Stimulated activated CD4-positive, alpha-beta T cell treated with anti-CD3 and anti-CD28 coated beads, Interleukin-1b, Interleukin-23, amount 100 ng/mL, for 4 hours (primary cell): Measurements from ENCODE around the gene MS4A14.
"Not testable (repeated sequence)": the region's sequence is repeated elsewhere in the genome, so short reads cannot be mapped to it uniquely, and the experiment has no call there.

Experiments used
- DNase-seq, 2 donors: peaks; one replicate each; pipeline ENCODE4 v3.0.0-alpha.2; 2020; ENCODE audit warnings: low read depth in 2 of 2

MS4A14 gene

GRCh38 chr11:60389279-60389910, 6.9 kb upstream of the MS4A14 start:
- DNase-seq, result no peak

DNA sequence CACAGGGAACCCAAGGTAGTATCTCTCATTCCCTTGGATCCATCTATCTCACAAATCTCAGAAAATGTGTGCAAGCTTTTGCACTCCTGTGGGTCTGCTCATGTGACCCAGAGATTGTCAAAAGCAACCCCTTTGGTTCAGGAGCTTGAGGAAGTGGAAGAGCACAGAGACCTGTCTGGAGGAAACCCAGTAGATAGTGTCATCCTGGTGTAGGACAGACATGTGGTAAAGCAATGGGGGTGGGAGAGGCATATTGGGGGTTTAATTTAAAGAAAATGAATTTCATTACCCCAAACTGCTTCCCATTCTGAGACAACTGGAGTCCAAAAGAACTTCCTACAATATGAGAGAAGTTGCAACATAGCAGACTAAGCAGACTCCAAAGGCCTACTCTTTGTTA, 5.8 kb upstream of the MS4A14 start:
- DNase-seq, result no peak

DNA sequence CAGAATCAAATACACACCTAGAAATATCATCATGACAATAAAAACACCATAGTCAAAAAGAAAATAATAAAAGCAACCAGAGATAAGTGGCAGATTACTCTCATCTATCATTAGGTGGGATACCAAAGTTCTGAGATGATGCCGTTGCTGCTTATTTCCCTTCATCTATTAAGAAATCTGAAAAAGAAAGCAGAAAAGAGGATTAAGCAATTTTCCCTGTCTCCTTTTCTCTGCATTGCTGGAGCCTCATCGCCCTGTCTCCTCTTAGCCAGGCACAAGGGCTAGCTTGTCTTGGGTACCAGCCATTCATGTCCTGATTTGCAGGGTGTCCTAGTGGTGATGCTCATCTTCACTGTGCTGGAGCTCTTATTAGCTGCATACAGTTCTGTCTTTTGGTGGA, 3.9 kb upstream of the MS4A14 start:
- DNase-seq, result no peak

- DNase-seq, result no peak
Observed at GRCh38 chr11:60393016-60393415, 3.2 kb upstream of the MS4A14 start.

- no peak for DNase-seq
Observed at GRCh38 chr11:60394666-60395380, 1.4 kb upstream of the MS4A14 start.

- no peak for DNase-seq
Observed at GRCh38 chr11:60396799-60397198, 540 bp downstream of the MS4A14 start.

DNA sequence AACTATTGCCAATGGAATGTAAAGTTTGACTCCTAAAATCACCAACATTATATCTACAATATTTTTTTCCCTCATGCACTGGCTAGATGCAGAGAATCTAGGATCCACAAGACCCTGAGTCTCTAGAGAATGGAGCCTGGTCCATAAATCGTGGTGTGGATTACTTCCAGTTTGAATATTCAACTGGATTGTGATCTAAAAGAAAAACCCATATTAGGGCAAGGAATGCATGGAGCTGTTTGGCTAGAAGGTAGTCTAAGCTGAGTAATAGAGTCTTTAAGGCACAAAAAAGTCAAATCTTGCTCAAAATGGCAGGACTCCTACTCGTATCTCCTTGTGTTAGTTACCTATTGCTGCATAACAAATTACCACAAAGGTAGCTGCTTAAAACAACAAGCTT, 23.8 kb downstream of the MS4A14 start:
- DNase-seq, result no peak

- no peak for DNase-seq
Observed at GRCh38 chr11:60422609-60423008, 26.4 kb downstream of the MS4A14 start.

GRCh38 chr11:60428517-60428916, 32.3 kb downstream of the MS4A14 start:
- no peak for DNase-seq

- DNase-seq, result no peak
Observed at GRCh38 chr11:60429272-60429671, 33.0 kb downstream of the MS4A14 start, which contains the start of gene MS4A5. MS4A5 (plus strand) TSS chr11:60429572; CDS start chr11:60429675, 103 bp downstream.

- DNase-seq, result no peak
Observed at GRCh38 chr11:60431251-60431650, 35.0 kb downstream of the MS4A14 start.

GRCh38 chr11:60433401-60433800, 37.1 kb downstream of the MS4A14 start:
- no peak for DNase-seq

- DNase-seq, result no peak
Observed at GRCh38 chr11:60447070-60447469, 50.8 kb downstream of the MS4A14 start.

DNA sequence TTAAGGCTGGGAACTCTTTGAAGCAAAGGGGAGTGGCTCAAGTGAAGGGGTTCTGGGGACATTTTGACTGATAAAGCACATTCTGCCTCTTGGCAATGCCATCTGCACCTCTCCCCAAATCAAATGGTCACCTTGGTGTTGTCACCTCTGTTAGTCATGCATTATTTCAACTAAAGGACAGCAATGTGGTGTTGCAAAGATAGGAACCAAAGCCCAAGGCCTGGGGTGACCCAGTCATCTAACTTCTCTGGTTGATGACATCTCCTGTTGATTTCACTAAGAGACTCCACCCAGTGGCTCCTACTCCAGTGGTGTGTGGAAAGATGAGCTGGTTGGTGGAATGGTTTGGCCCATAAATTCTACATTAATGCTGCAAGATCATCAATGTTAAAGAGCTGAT, 51.6 kb downstream of the MS4A14 start:
- DNase-seq, result no peak

GRCh38 chr11:60451185-60451584, 54.9 kb downstream of the MS4A14 start:
- not testable (repeated sequence) for DNase-seq

DNA sequence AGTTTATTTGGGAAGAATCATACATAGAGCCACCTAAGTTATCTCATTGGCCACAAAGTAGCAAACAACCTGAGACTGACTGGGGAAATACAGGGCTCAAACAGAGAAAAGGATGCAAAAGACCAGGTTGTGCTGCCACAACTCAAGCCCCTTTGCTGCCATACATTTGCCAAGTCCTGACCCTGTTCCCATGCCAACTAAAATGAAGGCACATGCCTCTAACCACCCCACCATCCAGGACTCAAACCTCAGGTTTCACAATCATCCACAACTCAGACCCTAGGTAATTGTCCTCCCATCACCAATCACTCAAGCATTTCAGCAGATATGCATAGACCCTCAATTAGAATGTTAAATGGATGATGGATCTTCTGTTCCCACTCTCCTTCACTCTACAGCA, 58.0 kb downstream of the MS4A14 start:
- DNase-seq, result no peak

GRCh38 chr11:60455531-60456042, 59.3 kb downstream of the MS4A14 start, which contains the start of gene MS4A1:
MS4A1 (plus strand) TSS chr11:60455847; CDS start chr11:60462375, 6,528 bp downstream.
- DNase-seq, result no peak

DNA sequence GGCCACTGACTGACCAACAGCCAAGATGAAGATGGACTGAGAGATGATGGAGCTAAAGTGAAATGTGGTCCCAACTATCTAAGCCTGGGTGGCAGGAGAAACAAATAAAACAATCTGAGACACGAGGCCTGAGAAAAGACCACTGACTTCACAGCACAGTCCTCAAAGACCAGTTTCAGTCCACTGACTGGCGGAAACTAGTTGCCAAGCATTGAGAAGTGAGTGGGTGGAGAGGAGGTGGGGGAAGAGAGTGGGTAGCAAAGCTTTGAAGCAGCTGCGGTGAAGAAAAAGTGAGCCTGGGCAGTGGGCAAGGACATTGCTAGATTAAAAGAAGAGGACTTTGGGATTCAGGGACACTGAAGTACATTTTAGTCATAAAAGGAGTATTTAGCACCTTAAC, 61.3 kb downstream of the MS4A14 start:
- no peak for DNase-seq

DNA sequence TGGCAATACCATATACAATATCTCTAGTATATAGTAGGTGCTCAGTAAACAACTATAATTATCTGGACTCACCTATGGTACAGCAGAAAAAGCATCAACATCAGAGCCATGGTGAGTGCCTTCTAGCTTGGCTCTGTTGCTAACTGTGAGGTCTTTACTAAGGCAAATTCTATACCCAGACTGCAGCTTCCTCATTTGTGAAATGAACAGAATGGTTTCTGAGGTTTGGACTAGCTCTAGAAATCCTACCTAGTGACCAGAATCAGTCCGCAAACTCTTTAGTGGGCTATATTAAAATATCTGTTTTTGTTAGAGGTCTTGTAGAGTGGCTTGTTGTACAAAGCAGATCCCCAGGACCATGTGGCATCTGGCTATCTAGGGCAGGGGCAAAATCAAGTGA, 63.1 kb downstream of the MS4A14 start:
- no peak for DNase-seq
